SJSA1 (cell line): ENCODE results near the gene PIGL. TPM values are rescaled to one million over a fixed set of nuclear protein-coding genes. Genes with fewer than 3 reads are reported as not detected.

Source experiments
- DNase-seq, 2 experiments: peaks; one replicate each; pipeline ENCODE4 v3.0.0-alpha.2; 2015 to 2020; ENCODE audit warnings: low spot score in 2 of 2, low read depth in 1 of 2
- H3K27ac ChIP-seq: fragments of 250-450 bp; sonication (Bioruptor Pico); 2 replicates; pipeline ENCODE4 v1.5.1; 2020; ENCODE audit warnings: mild to moderate bottlenecking, moderate library complexity
- H3K27me3 ChIP-seq: fragments of 250-450 bp; sonication (Bioruptor Pico); replicated peaks from 2 replicates; pipeline ENCODE4 v1.5.1; 2020; ENCODE audit warnings: mild to moderate bottlenecking, moderate library complexity
- H3K36me3 ChIP-seq: fragments of 250-450 bp; sonication (Bioruptor Pico); 2 replicates; pipeline ENCODE4 v1.5.1; 2020; ENCODE audit warnings: mild to moderate bottlenecking
- H3K4me1 ChIP-seq: fragments of 250-450 bp; sonication (Bioruptor Pico); replicated peaks from 2 replicates; pipeline ENCODE4 v1.6.1; 2021; ENCODE audit warnings: mild to moderate bottlenecking
- H3K4me3 ChIP-seq: fragments of 250-450 bp; sonication (Bioruptor Pico); 2 replicates; pipeline ENCODE4 v1.5.1; 2020; ENCODE audit warnings: mild to moderate bottlenecking
- H3K9me3 ChIP-seq: fragments of 250-450 bp; sonication (Bioruptor Pico); replicated peaks from 2 replicates; pipeline ENCODE4 v1.5.1; 2020; ENCODE audit warnings: mild to moderate bottlenecking
- total RNA-seq: library from RNA; depleted of rRNA; stranded (reverse); fragments of >200 nt; shearing (Covaris generic); gene quantifications from 2 replicates; pipeline ENCODE4 v1.2.3, GENCODE V29; 2014

Gene PIGL
- total RNA-seq, 1 experiment from 2014 or later = 15.9 TPM

DNA sequence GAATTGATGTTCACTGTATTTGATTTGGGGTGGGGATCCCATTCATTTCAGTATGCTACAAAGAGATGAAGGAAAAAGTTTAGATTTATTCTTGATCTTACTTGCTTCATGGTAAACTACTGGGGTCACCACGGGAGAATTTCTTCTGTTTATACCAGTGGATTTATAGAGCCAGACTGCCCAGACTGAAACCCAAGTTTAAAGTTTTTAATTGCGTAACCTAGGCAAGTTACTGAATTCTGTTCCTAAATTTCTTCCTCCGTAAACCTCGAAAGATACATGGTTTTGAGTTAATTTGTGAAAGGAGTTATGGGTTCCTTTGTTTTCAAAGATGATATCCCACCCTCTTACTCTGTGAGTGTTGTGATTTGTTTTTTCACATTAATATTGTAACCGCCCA, 26.4 kb downstream of the PIGL start:
- Histone ChIP-seq H3K9me3 (no peaks in the 10 kb centered on the region), H3K4me1 (no peaks in the 10 kb centered on the region), H3K27me3 (no peaks in the 10 kb centered on the region), H3K27ac (no peak overlapping the region), H3K36me3 (no peaks in the 10 kb centered on the region), H3K4me3 (no peak overlapping the region)
- DNase-seq = no peak

DNA sequence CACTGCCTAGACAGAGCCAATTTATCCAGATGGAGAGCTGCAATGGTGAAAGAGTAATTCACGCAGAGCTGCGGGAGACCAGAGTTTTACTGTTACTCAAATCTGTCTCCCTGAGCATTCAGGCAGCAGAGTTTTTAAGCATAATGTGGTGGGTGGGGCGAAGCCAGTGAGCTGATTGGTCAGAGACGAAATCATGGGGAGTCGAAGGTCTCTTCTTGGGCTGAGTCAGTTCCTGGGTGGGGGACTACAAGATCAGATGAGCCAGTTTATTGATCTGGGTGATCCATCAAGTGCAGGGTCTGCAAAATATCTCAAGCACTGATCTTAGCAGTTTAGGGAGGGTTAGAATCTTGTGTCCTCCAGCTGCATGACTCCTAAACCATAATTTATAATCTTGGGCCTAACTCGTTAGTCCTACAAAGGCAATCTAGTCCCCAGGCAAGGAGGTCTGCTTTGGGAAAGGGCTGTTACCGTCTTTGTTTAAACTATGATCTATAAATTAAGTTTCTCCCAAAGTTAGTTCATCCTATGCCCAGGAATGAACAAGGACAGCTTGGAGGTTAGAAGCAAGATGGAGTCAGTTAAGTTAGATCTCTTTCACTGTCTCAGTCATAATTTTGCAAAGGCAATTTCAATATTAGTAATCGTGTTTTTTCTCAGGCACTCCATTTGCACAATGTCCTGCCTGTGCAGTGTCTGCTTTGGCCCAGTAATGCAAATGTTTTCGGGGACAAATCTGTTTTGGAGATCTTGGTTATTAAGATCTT, 27.0 kb downstream of the PIGL start:
- Histone ChIP-seq H3K27ac (no peak overlapping the region), H3K36me3 (no peaks in the 10 kb centered on the region), H3K27me3 (no peaks in the 10 kb centered on the region), H3K4me3 (no peak overlapping the region), H3K4me1 (no peaks in the 10 kb centered on the region), H3K9me3 (no peaks in the 10 kb centered on the region)
- no peak for DNase-seq

- no peaks in the 10 kb centered on the region for H3K9me3 ChIP-seq
- no peaks in the 10 kb centered on the region for H3K36me3 ChIP-seq
- H3K4me1 ChIP-seq = no peaks in the 10 kb centered on the region; the same call in 1 of the 2 replicates
- H3K27ac ChIP-seq = no peak overlapping the region
- no peaks in the 10 kb centered on the region for H3K27me3 ChIP-seq
- H3K4me3 ChIP-seq = no peak overlapping the region
- DNase-seq = no peak
These were observed 30.6 kb downstream of the PIGL start for GRCh38 chr17:16247586-16247984.

DNA sequence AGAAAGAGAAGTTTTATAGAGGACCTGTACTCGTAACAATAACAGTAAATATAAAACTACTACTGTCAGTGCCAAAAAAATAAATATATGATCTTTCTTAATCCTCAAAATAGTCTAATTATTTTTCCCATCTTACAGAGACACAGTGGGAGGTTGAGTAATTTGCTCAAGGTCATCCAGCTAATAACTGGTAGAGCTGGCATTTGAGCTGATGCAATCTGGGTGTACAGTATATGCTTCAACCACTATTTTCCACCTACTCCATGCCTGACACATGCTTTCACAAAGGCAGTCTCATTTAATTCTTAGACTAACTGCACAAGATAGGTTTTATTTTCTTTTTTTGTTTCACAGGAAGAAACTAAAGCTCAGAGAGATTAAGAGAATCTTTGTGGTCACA, 33.6 kb downstream of the PIGL start:
- no peaks in the 10 kb centered on the region for H3K27me3 ChIP-seq
- H3K27ac ChIP-seq = no peak overlapping the region
- peaks cover 17% of the 10 kb centered on the region for H3K4me1 ChIP-seq
- H3K4me3 ChIP-seq = no peak overlapping the region
- DNase-seq = no peak
- H3K36me3 ChIP-seq = no peaks in the 10 kb centered on the region
- no peaks in the 10 kb centered on the region for H3K9me3 ChIP-seq

DNA sequence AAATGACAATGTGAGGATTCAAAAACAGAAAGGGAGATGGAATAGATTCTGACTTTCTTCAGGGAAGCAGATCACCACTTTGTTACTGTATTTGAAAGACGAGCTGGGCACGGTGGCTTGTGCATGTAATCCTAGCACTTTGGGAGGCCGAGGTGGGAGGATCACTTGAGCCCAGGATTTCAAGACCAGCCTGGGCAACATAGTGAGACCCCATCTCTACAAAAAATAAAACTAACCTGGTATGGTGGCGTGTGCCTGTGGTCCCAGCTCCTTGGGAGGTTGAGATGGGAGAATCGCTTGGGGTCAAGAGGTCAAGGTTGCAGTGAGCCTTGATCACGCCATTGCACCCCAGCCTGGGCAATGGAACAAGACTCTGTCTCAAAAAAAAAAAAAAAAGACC, 34.0 kb downstream of the PIGL start:
- H3K36me3 ChIP-seq = no peaks in the 10 kb centered on the region
- DNase-seq = no peak
- H3K9me3 ChIP-seq = no peaks in the 10 kb centered on the region
- no peaks in the 10 kb centered on the region for H3K27me3 ChIP-seq
- no peak overlapping the region for H3K4me3 ChIP-seq
- H3K4me1 ChIP-seq = peaks cover 21% of the 10 kb centered on the region
- H3K27ac ChIP-seq = no peak overlapping the region

- Histone ChIP-seq H3K4me3 (no peak overlapping the region), H3K9me3 (no peaks in the 10 kb centered on the region), H3K36me3 (no peaks in the 10 kb centered on the region), H3K27ac (no peak overlapping the region), H3K4me1 (peaks cover 22% of the 10 kb centered on the region), H3K27me3 (no peaks in the 10 kb centered on the region)
- DNase-seq = no peak
These were observed 34.5 kb downstream of the PIGL start for GRCh38 chr17:16251556-16251955.

GRCh38 chr17:16254773-16255400, 37.9 kb downstream of the PIGL start:
- Histone ChIP-seq H3K27me3 (no peaks in the 10 kb centered on the region), H3K4me3 (no peak overlapping the region), H3K27ac (no peak overlapping the region), H3K36me3 (no peaks in the 10 kb centered on the region), H3K4me1 (peaks cover 22% of the 10 kb centered on the region), H3K9me3 (no peaks in the 10 kb centered on the region)
- DNase-seq = peak in 1 of 2 experiments; percentile 8

DNA sequence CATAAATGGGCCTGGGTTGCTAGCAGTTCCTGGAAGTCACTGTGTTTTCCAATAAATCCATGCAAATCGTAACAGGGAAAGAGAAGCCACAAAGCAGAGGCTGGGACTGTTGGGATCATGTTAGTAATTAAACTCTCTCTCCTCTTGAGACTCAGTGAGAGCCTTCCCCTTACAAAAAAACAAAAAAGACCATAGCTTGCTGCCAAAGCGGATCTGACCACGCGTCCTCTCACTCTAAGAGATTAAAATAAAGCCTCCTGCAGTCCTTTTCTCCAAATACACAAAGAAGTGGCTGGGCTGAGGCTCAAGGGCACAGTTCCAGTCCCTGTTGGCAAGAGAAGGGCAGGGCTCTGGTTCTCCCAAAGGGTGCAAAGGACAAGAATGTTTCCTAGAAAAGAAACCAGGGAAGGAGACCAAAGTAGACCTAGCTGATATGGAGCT, 38.5 kb downstream of the PIGL start:
- Histone ChIP-seq H3K27ac (no peak overlapping the region), H3K27me3 (no peaks in the 10 kb centered on the region), H3K4me3 (no peak overlapping the region), H3K4me1 (peaks cover 22% of the 10 kb centered on the region), H3K9me3 (no peaks in the 10 kb centered on the region), H3K36me3 (no peaks in the 10 kb centered on the region)
- DNase-seq = peak in 1 of 2 experiments; percentile 23

DNA sequence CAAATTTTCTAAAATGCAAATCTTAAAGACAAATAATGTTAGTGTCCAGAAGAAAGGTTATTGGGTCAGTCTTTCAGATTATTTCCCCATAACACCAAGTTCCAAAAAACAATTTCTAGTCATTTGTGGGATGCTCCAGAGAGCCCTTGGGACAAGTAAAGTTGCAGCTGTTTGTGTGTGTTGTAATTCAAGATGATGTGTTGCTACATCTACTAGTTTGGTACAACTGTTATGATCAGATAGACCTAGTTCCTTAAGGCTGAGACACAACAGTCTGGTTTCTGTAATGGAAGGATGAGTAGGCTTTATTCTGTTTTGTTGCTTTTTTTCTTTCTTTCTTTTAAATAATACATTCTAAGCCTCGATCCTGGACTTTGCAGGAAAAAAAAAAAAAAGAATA, 41.9 kb downstream of the PIGL start:
- Histone ChIP-seq H3K4me3 (no peak overlapping the region), H3K27ac (no peak overlapping the region), H3K27me3 (no peaks in the 10 kb centered on the region), H3K4me1 (peaks cover 17% of the 10 kb centered on the region), H3K36me3 (no peaks in the 10 kb centered on the region), H3K9me3 (no peaks in the 10 kb centered on the region)
- no peak for DNase-seq

GRCh38 chr17:16259926-16260325, 42.9 kb downstream of the PIGL start:
- Histone ChIP-seq H3K4me3 (no peak overlapping the region), H3K27ac (no peak overlapping the region), H3K4me1 (peaks cover 13% of the 10 kb centered on the region), H3K36me3 (no peaks in the 10 kb centered on the region), H3K27me3 (no peaks in the 10 kb centered on the region), H3K9me3 (no peaks in the 10 kb centered on the region)
- DNase-seq = no peak

- H3K9me3 ChIP-seq = no peaks in the 10 kb centered on the region
- no peaks in the 10 kb centered on the region for H3K27me3 ChIP-seq
- H3K4me1 ChIP-seq = peaks cover 1% of the 10 kb centered on the region
- H3K4me3 ChIP-seq = no peak overlapping the region
- DNase-seq = no peak
- H3K27ac ChIP-seq = no peak overlapping the region
- no peaks in the 10 kb centered on the region for H3K36me3 ChIP-seq
These were observed 44.0 kb downstream of the PIGL start for GRCh38 chr17:16261049-16261448.

GRCh38 chr17:16262201-16262600, 45.2 kb downstream of the PIGL start:
- H3K27me3 ChIP-seq = no peaks in the 10 kb centered on the region
- H3K4me3 ChIP-seq = no peak overlapping the region
- no peak overlapping the region for H3K27ac ChIP-seq
- H3K9me3 ChIP-seq = no peaks in the 10 kb centered on the region
- no peak for DNase-seq
- no peaks in the 10 kb centered on the region for H3K36me3 ChIP-seq
- H3K4me1 ChIP-seq = no peaks in the 10 kb centered on the region

GRCh38 chr17:16267174-16267573, 50.2 kb downstream of the PIGL start:
- no peak for DNase-seq
- no peak overlapping the region for H3K27ac ChIP-seq
- H3K4me3 ChIP-seq = no peak overlapping the region
- peaks cover 9% of the 10 kb centered on the region for H3K4me1 ChIP-seq
- H3K9me3 ChIP-seq = no peaks in the 10 kb centered on the region
- H3K27me3 ChIP-seq = no peaks in the 10 kb centered on the region
- H3K36me3 ChIP-seq = no peaks in the 10 kb centered on the region

DNA sequence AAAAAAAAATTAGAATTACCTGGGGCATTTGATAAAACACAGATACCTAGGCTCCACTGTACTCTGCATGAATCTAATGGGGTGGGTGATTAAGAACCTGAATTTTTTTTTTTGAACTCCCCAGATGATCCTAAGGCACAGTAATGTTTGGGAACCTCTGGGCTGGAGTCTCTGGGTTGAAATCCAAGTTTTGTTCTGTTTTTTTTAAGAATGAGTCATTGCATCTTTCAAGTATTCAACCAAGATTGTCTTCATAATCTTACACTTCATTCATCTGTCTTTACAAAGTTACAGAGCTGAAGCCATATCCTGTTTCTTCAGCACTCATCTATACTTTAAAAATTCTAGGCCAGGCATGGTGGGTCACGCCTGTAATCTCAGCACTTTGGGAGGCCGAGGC, 52.6 kb downstream of the PIGL start:
- H3K27ac ChIP-seq = no peak overlapping the region

More for the DNA sequence above, 52.6 kb downstream of the PIGL start:
- Histone ChIP-seq H3K36me3 (no peaks in the 10 kb centered on the region), H3K27me3 (no peaks in the 10 kb centered on the region), H3K9me3 (no peaks in the 10 kb centered on the region), H3K4me3 (no peak overlapping the region), H3K4me1 (peaks cover 27% of the 10 kb centered on the region)
- peak in 1 of 2 experiments; percentile 18 for DNase-seq
